ENCODE results near the gene HRAS. TPM values are rescaled to one million over a fixed set of nuclear protein-coding genes. Genes with fewer than 3 reads are reported as not detected.

HRAS gene
- total RNA-seq, 3 donors from 2014 or later (not counting 1 experiment from before 2014, with no cell fraction given): 27.6 to 35.0 (median 30.6) TPM

GRCh38 chr11:515131-515530 lies 20.2 kb downstream of the HRAS start:
- intact Hi-C loops (cut with micrococcal nuclease): loop anchor here (5.0 kb wide), 1 partner anchor 278 kb away; the partner anchor contains the start of genes PSMD13 and SIRT3
- 81% methylated on average over 6 of the region's 6 CpGs for WGBS (ENCODE audit: insufficient coverage)

GRCh38 chr11:514606-515005 lies 20.8 kb downstream of the HRAS start:
- H3K4me1 ChIP-seq (ENCODE audit: control insufficient read depth, insufficient read depth, low read length): peaks cover 9% of the 10 kb centered on the region
- no peak for ATAC-seq
- Mint-ChIP-seq H3K36me3 (no peaks in the 10 kb centered on the region), H3K4me1 (peaks cover 0 to 7% of the 10 kb centered on the region in 2 donors), H3K27me3 (ENCODE audit: low read depth in 2 of 2) (no peaks in the 10 kb centered on the region), H3K9me3 (peaks cover 0 to 3% of the 10 kb centered on the region in 2 donors), H3K27ac (no peak overlapping the region), H3K4me3 (no peak overlapping the region)
- DNase-seq: no peak
- H3K9me3 ChIP-seq (ENCODE audit: control insufficient read depth, insufficient read depth, low read length): no peaks in the 10 kb centered on the region
- peaks cover 6% of the 10 kb centered on the region for H3K36me3 ChIP-seq (ENCODE audit: control insufficient read depth, insufficient read depth, low read length)
- WGBS (ENCODE audit: insufficient coverage): 88% methylated on average over 10 of the region's 10 CpGs
- H3K27ac ChIP-seq (ENCODE audit: low read length): no peak overlapping the region
- intact Hi-C loops (cut with micrococcal nuclease): loop anchor here (5.0 kb wide), 1 partner anchor 277 kb away; the partner anchor contains the start of genes PSMD13 and SIRT3
- no peak for TF ChIP-seq CTCF (IDR thresholded peaks at IDR 0.05)
- no peaks in the 10 kb centered on the region for H3K27me3 ChIP-seq (ENCODE audit: control insufficient read depth, insufficient read depth, low read length)
- H3K4me3 ChIP-seq (ENCODE audit: low read length): no peak overlapping the region

More at GRCh38 chr11:515131-515530, 20.2 kb downstream of the HRAS start:
- Mint-ChIP-seq H3K27me3 (ENCODE audit: low read depth in 2 of 2) (no peaks in the 10 kb centered on the region), H3K4me3 (no peak overlapping the region), H3K9me3 (peaks cover 0 to 3% of the 10 kb centered on the region in 2 donors), H3K27ac (no peak overlapping the region), H3K4me1 (peaks cover 0 to 7% of the 10 kb centered on the region in 2 donors), H3K36me3 (no peaks in the 10 kb centered on the region)
- no peak overlapping the region for H3K4me3 ChIP-seq (ENCODE audit: low read length)
- peaks cover 9% of the 10 kb centered on the region for H3K4me1 ChIP-seq (ENCODE audit: control insufficient read depth, insufficient read depth, low read length)
- H3K27ac ChIP-seq (ENCODE audit: low read length): no peak overlapping the region
- H3K27me3 ChIP-seq (ENCODE audit: control insufficient read depth, insufficient read depth, low read length): no peaks in the 10 kb centered on the region
- DNase-seq: no peak
- no peak for ATAC-seq
- H3K9me3 ChIP-seq (ENCODE audit: control insufficient read depth, insufficient read depth, low read length): no peaks in the 10 kb centered on the region
- H3K36me3 ChIP-seq (ENCODE audit: control insufficient read depth, insufficient read depth, low read length): peaks cover under 1% of the 10 kb centered on the region
- TF ChIP-seq CTCF (IDR thresholded peaks at IDR 0.05): no peak

DNA sequence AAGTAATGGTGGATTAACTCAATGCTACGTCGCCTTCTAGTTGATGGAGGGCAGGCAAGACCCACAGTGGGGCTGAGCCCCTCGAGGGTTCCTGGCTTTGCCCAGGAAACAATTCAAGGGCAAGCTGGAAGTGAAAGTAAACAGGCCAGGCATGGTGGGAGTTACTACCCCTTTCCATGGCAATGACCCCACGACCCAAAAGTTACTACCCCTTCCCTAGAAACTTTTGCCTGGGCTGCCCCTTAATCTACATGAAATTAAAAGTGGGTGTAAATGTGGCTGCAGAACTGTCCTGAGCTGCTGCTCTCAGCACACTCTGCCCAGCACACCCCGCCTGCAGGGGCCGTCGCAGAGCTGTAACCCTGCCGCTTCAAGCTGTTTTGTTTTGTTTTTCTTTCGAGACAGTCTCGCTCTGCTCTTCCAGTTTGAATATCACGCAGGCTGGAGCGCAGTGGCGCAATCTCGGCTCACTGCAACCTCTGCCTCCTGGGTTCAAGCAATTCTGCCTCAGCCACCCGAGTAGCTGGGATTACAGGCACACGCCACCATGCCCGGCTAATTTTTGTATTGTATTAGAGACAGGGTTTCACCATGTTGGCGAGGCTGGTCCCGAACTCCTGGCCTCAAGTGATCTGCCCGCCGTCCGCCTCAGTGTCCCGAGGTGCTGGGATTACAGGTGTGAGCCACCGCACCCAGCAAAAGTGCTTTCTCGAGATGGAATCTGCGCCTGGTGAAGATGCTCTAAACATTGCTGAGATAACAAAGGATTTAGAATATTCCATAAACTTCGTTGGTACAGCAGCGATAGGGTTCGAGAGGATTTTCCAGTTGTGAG lies 22.4 kb downstream of the HRAS start:
- Mint-ChIP-seq H3K27me3 (ENCODE audit: low read depth in 2 of 2) (no peaks in the 10 kb centered on the region), H3K9me3 (peaks cover 0 to 3% of the 10 kb centered on the region in 2 donors), H3K36me3 (no peaks in the 10 kb centered on the region), H3K27ac (no peak overlapping the region), H3K4me1 (no peaks in the 10 kb centered on the region), H3K4me3 (no peak overlapping the region)
- Histone ChIP-seq H3K9me3 (ENCODE audit: control insufficient read depth, insufficient read depth, low read length) (no peaks in the 10 kb centered on the region), H3K36me3 (ENCODE audit: control insufficient read depth, insufficient read depth, low read length) (peaks cover 6% of the 10 kb centered on the region), H3K27me3 (ENCODE audit: control insufficient read depth, insufficient read depth, low read length) (no peaks in the 10 kb centered on the region), H3K27ac (ENCODE audit: low read length) (no peak overlapping the region), H3K4me1 (ENCODE audit: control insufficient read depth, insufficient read depth, low read length) (peaks cover 2% of the 10 kb centered on the region), H3K4me3 (ENCODE audit: low read length) (no peak overlapping the region)
- TF ChIP-seq CTCF (IDR thresholded peaks at IDR 0.05): no peak
- DNase-seq: no peak
- 95% methylated on average over 28 of the region's 29 CpGs for WGBS (ENCODE audit: insufficient coverage)
- ATAC-seq: no peak
- intact Hi-C loops (cut with micrococcal nuclease): no loop called here

Data from natural killer cell (primary cell).